HepG2 (cell line): ENCODE results near the gene RUNDC1. TPM values are rescaled to one million over a fixed set of nuclear protein-coding genes. Genes with fewer than 3 reads are reported as not detected.
A peak's percentile ranks its signal among the peaks of the same experiment; 100 is the strongest.

Source experiments
- GLMP ChIP-seq: sonication (generic); formaldehyde crosslinking; IDR thresholded peaks from 2 replicates; pipeline ENCODE4 v1.9.0; 2021; ENCODE audit warnings: missing genetic modification reagents, mild to moderate bottlenecking, borderline replicate concordance
- HNF1A ChIP-seq, 2 experiments: sonication (generic) in 1 of 2; formaldehyde crosslinking in 1 of 2; IDR thresholded peaks; 2 replicates each; pipeline versions ENCODE4 v1.4.0 to v1.6.1; 2016 to 2020; ENCODE audit warnings: borderline replicate concordance in 1 of 2, low read depth in 1 of 2, mild to moderate bottlenecking in 1 of 2, missing genetic modification reagents in 1 of 2
- HNF4G ChIP-seq, 2 experiments: sonication (generic) in 1 of 2; formaldehyde crosslinking in 1 of 2; IDR thresholded peaks; 2 replicates each; pipeline versions ENCODE4 v1.4.0 to v1.6.1; 2011 to 2020; ENCODE audit warnings: borderline replicate concordance in 2 of 2, low read depth in 2 of 2, mild to moderate bottlenecking in 2 of 2, low read length in 1 of 2, missing genetic modification reagents in 1 of 2, moderate library complexity in 1 of 2
- IKZF4 ChIP-seq: sonication (generic); formaldehyde crosslinking; IDR thresholded peaks from 2 replicates; pipeline ENCODE4 v1.5.1; 2020; ENCODE audit warnings: borderline replicate concordance, mild to moderate bottlenecking, low read depth, missing genetic modification reagents; ENCODE audit errors: not compliant biosample characterization
- KDM6A ChIP-seq: IDR thresholded peaks from 2 replicates; pipeline ENCODE4 v1.6.1; 2016; ENCODE audit warnings: low read depth
- RELA ChIP-seq: sonication (generic); formaldehyde crosslinking; IDR thresholded peaks from 2 replicates; pipeline ENCODE4 v1.4.0; 2020; ENCODE audit warnings: missing genetic modification reagents
- ZNF407 ChIP-seq: sonication (generic); formaldehyde crosslinking; IDR thresholded peaks from one replicate; pipeline ENCODE4 v1.5.1; 2020; ENCODE audit warnings: mild to moderate bottlenecking, missing genetic modification reagents; ENCODE audit errors: not compliant biosample characterization
- ZNF432 ChIP-seq: sonication (generic); formaldehyde crosslinking; IDR thresholded peaks from 2 replicates; pipeline ENCODE4 v1.5.0; 2020; ENCODE audit warnings: missing genetic modification reagents, mild to moderate bottlenecking, borderline replicate concordance
- ZNF691 ChIP-seq: sonication (generic); formaldehyde crosslinking; IDR thresholded peaks from 2 replicates; pipeline ENCODE4 v1.4.0; 2020; ENCODE audit warnings: missing genetic modification reagents, low read depth, mild to moderate bottlenecking, borderline replicate concordance
- ZNF770 ChIP-seq: sonication (generic); formaldehyde crosslinking; IDR thresholded peaks from 2 replicates; pipeline ENCODE4 v1.5.0; 2020; ENCODE audit warnings: mild to moderate bottlenecking, missing genetic modification reagents
- polyA plus RNA-seq, 8 experiments: library from polyadenylated mRNA; depleted of rRNA in 3 of 8; stranded (reverse) in 7 of 8; unstranded in 1 of 8; fragments of >200 nt; fragmentation: Illumina TruSeq in 4 of 8; extraction: Trizol in 4 of 8; gene quantifications; 2 replicates each; pipeline versions ENCODE4 v1.2.1 to v1.2.3, GENCODE V29; 2011 to 2016; ENCODE audit warnings: low read depth in 4 of 8, missing spikeins in 1 of 8, mixed read lengths in 1 of 8; ENCODE audit not compliant: insufficient read depth in 1 of 8
- total RNA-seq, 5 experiments: library from RNA; depleted of rRNA; stranded (reverse); fragments of >200 nt; fragmentation: Illumina TruSeq; extraction: Trizol; gene quantifications; 2 replicates each; pipeline ENCODE4 v1.2.3, GENCODE V29; 2016; ENCODE audit warnings: low read depth in 1 of 5

The RUNDC1 gene
- total and polyA plus RNA-seq, 2 of the 13 experiments (the other 11 are each of a cell fraction or from before 2014, with no cell fraction given), result 10.3 to 11.4 TPM

GRCh38 chr17:42975265-42975664 is 5.1 kb upstream of the RUNDC1 start (continued):
- TF ChIP-seq IKZF4 (CRISPR knock-in tag) (no peak), ZNF407 (no peak), ZNF691 (no peak), KDM6A (CRISPR knock-in tag) (no peak), GLMP (no peak), ZNF770 (CRISPR knock-in tag) (no peak), ZNF432 (CRISPR knock-in tag) (no peak), HNF1A (IDR thresholded peaks at IDR 0.05; ENCODE audit: low read depth) (no peak), HNF1A (CRISPR knock-in tag; IDR thresholded peaks at IDR 0.05; ENCODE audit: borderline replicate concordance) (no peak), RELA (CRISPR knock-in tag) (no peak), HNF4G (IDR thresholded peaks at IDR 0.05; ENCODE audit: borderline replicate concordance, low read depth, low read length) (peak; percentile 25; the same call in 1 of the 2 replicates), HNF4G (CRISPR knock-in tag; IDR thresholded peaks at IDR 0.05; ENCODE audit: borderline replicate concordance, low read depth) (no peak)
